GM10248 (cell line): ENCODE data around the gene DYNC1LI1.

ENCODE experiments used
- CTCF ChIA-PET: fragments of 300-600 bp; sonication (Branson Sonifier 250); formaldehyde crosslinking; extraction: SDS; loops from one replicate; lab custom pipeline; 2021; ENCODE audit warnings: antibody characterized with exemption; lab: Yijun Ruan, JAX
- POLR2A ChIA-PET: fragments of 350-650 bp; sonication (Branson Sonifier 250); formaldehyde crosslinking; extraction: SDS; loops from one replicate; lab custom pipeline; 2020; ENCODE audit warnings: antibody characterized with exemption; lab: Yijun Ruan, JAX
- DNase-seq: peaks from one replicate; pipeline ENCODE4 v3.0.0; 2012; ENCODE audit errors: extremely low spot score
- CTCF ChIP-seq: IDR thresholded peaks from 2 replicates; pipeline ENCODE4 v1.5.1; 2012; ENCODE audit warnings: mild to moderate bottlenecking, low read depth; ENCODE audit errors: extremely low read depth, missing control alignments, control extremely low read depth

Gene DYNC1LI1

DNA sequence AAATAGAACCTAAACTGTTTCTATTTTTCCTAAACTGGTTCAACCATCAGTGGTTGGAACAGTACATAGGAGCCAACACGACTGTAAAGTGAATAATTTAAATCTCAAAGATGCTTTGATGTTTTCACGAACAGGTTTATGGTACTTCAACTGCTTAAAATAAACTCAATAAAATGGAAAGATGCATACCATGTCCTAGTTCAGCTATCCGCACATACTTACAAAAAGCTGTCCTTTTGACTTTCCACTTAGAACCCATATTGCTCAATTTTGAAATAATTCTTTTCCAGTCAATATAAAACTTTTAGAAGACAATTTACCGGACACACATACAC is 68.9 kb downstream of the DYNC1LI1 start:
- no peak for TF ChIP-seq CTCF
- ChIA-PET CTCF (interaction anchor here (1.0 to 5.0 kb wide), 4 partner anchors 8 to 125 kb away, joined by 3 to 21 read pairs (median 3); no protein-coding TSS in a partner anchor), POLR2A (no interaction called here)
- DNase-seq: no peak

DNA sequence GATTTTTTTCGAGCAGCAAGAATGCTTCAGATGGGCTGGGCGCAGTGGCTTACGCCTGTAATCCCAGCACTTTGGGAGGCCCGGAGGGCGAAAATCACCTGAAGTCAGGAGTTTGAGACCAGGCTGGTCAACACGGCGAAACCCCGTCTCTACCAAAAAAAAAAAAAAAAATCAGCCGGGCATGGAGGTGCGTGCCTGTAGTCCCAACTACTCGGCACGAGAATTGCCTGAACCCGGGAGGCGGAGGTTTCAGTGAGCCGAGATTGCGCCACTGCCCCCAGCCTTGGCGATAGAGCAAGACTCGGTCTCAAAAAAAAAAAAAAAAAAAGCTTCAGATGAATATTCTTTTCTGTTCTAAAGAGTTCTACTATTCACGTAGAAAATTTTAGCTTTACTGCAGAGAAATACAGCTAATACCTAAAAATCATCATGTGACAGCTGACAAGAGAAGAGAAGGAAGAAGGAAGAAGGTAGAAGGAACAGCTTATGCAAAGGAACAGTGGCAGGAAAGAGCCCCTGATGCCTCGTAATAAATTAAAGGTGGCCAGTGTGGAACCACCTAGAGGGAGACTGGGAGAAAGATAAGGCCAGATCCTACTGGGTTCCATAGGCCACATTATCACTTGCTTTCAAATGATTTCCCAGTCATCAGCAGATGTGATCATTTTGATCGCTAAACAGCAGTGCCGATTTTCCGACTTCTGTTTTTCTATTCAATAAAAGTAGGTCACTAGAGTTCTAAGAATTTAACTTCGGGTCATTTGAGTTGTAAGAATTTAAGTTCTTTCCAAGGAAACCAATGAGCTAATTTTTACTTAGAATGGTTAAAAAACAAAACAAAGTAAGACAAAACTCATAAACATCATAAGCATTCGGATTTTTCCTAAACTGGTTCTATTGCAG is 69.5 kb downstream of the DYNC1LI1 start:
- DNase-seq: no peak
- CTCF ChIA-PET: interaction anchor here (0.8 to 5.0 kb wide), 4 partner anchors 9 to 124 kb away, joined by 3 to 21 read pairs (median 3); no protein-coding TSS in a partner anchor
- no peak for TF ChIP-seq CTCF
- POLR2A ChIA-PET: no interaction called here

DNA sequence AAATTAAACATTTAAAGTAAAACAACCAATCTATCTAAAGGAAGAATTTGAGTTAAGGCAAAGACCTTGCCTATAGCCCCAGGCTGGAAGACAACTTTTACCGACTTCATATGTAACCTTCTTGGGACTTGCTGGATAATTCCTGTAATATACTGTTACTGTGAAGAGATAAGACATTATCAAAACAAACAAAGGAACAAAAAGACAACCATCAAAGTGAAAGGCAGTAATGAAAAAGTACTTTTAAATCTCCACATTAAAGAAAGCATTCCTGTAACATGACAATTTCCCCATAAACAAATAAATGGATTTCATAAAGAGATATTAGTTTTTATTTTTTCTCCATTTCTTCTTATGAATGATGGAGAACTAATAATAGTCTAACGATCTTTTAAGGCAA is 70.4 kb downstream of the DYNC1LI1 start:
- ChIA-PET CTCF (interaction anchor here (3.2 to 5.0 kb wide), 2 partner anchors 10 to 32 kb away, joined by 21 to 24 read pairs; no protein-coding TSS in a partner anchor), POLR2A (no interaction called here)
- no peak for DNase-seq
- no peak for TF ChIP-seq CTCF

DNA sequence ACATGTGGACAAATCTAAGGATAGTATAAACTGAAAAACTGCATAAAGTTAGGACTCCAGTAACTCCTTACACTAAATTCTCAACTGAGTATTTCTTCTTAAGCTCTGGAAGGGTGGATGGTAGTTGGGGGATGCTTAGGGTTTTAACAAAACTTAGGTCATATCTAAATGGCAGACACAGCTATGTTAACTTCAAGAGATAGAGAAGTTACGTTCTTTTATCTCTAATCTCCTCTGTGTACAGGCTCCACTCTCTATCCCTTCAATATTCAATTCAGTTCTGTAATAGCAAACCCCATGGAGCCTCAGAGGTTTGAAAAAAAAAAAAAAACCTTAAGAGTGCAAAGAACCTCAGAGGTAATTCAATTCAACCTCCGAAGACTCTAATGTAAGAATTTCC is 71.1 kb downstream of the DYNC1LI1 start:
- POLR2A ChIA-PET: no interaction called here
- no peak for DNase-seq
- no peak for TF ChIP-seq CTCF
- CTCF ChIA-PET: interaction anchor here (1.2 to 5.0 kb wide), 3 partner anchors 11 to 31 kb away, joined by 3 to 24 read pairs (median 21); no protein-coding TSS in a partner anchor

GRCh38 chr3:32498992-32499391 is 71.7 kb downstream of the DYNC1LI1 start:
- TF ChIP-seq CTCF: no peak
- POLR2A ChIA-PET: no interaction called here
- no peak for DNase-seq
- CTCF ChIA-PET: interaction anchor here (1.0 to 5.0 kb wide), 7 partner anchors 11 to 186 kb away, joined by 3 to 24 read pairs (median 4); partner anchors contain the start of gene CNOT10

DNA sequence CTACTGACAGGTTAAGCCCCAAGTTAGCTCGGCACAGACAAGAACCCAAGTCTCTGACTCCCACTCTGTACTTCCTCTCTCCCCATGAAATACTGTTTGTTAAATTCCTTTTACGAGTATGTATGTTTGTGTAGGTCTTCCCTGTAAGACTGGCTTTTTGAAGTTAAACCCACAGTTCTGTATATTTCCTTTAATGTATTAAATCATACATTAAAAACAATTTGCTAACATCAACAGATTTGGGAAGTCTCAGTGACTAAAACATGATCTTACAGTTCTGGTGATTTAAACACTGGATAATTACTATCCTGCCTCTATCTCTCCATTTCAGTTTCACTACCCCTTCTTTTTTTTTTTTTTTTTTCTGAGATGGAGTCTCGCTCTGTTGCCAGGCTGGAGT is 72.4 kb downstream of the DYNC1LI1 start:
- DNase-seq: no peak
- TF ChIP-seq CTCF: no peak
- ChIA-PET POLR2A (no interaction called here), CTCF (interaction anchor here (0.8 to 5.0 kb wide), 10 partner anchors 10 to 187 kb away, joined by 3 to 24 read pairs (median 4); partner anchors contain the start of gene CNOT10)
